Measurements from ENCODE around the gene VSIR.
A peak's percentile ranks its signal among the peaks of the same experiment; 100 is the strongest.

Gene VSIR

GRCh38 chr10:71780719-71781118 lies 7.4 kb upstream of the VSIR start:
- no peak for TF ChIP-seq EGR1 (IDR thresholded peaks at IDR 0.05)
- TF ChIP-seq NFIC (IDR thresholded peaks at IDR 0.05): no peak
- no peak for TF ChIP-seq EP300 (IDR thresholded peaks at IDR 0.05; ENCODE audit: borderline replicate concordance)
- TF ChIP-seq ZBTB7A (IDR thresholded peaks at IDR 0.05; ENCODE audit: low read depth): no peak
- TF ChIP-seq CREB1 (IDR thresholded peaks at IDR 0.05; ENCODE audit: low read depth): no peak
- TF ChIP-seq RAD21 (IDR thresholded peaks at IDR 0.05; ENCODE audit: low read depth): peak; percentile 31; the same call in 1 of the 2 replicates
- no peak for TF ChIP-seq CEBPB (IDR thresholded peaks at IDR 0.05)
- no peak for TF ChIP-seq REST (IDR thresholded peaks at IDR 0.05; ENCODE audit: low read depth)

GRCh38 chr10:71780156-71780555 lies 6.8 kb upstream of the VSIR start:
- TF ChIP-seq CREB1 (IDR thresholded peaks at IDR 0.05; ENCODE audit: low read depth) (no peak), NFIC (IDR thresholded peaks at IDR 0.05) (no peak), MAX (IDR thresholded peaks at IDR 0.05) (no peak), ZBTB7A (IDR thresholded peaks at IDR 0.05; ENCODE audit: low read depth) (no peak), USF1 (IDR thresholded peaks at IDR 0.05) (no peak), YY1 (IDR thresholded peaks at IDR 0.05; ENCODE audit: low read depth) (no peak), RAD21 (IDR thresholded peaks at IDR 0.05; ENCODE audit: low read depth) (no peak), EGR1 (IDR thresholded peaks at IDR 0.05) (no peak), TAF1 (IDR thresholded peaks at IDR 0.05; ENCODE audit: low read depth) (no peak), CEBPB (IDR thresholded peaks at IDR 0.05) (no peak), REST (IDR thresholded peaks at IDR 0.05; ENCODE audit: low read depth) (no peak)

GRCh38 chr10:71779641-71780040 lies 6.3 kb upstream of the VSIR start:
- no peak for TF ChIP-seq REST (IDR thresholded peaks at IDR 0.05; ENCODE audit: low read depth)
- TF ChIP-seq USF1 (IDR thresholded peaks at IDR 0.05): no peak
- no peak for TF ChIP-seq FOXM1 (IDR thresholded peaks at IDR 0.05; ENCODE audit: borderline replicate concordance, low read depth)

- no peak for TF ChIP-seq TCF12 (IDR thresholded peaks at IDR 0.05; ENCODE audit: low read depth)
- TF ChIP-seq YY1 (IDR thresholded peaks at IDR 0.05; ENCODE audit: low read depth): no peak
- no peak for TF ChIP-seq TEAD4 (IDR thresholded peaks at IDR 0.05)
- TF ChIP-seq EP300 (IDR thresholded peaks at IDR 0.05; ENCODE audit: borderline replicate concordance): no peak
- no peak for TF ChIP-seq USF1 (IDR thresholded peaks at IDR 0.05)
- TF ChIP-seq CREB1 (IDR thresholded peaks at IDR 0.05; ENCODE audit: low read depth): no peak
- TF ChIP-seq FOXM1 (IDR thresholded peaks at IDR 0.05; ENCODE audit: borderline replicate concordance, low read depth): no peak
- no peak for TF ChIP-seq ZBTB7A (IDR thresholded peaks at IDR 0.05; ENCODE audit: low read depth)
- TF ChIP-seq CEBPB (IDR thresholded peaks at IDR 0.05): no peak
- TF ChIP-seq EGR1 (IDR thresholded peaks at IDR 0.05): no peak
- TF ChIP-seq RAD21 (IDR thresholded peaks at IDR 0.05; ENCODE audit: low read depth): no peak
Observed at GRCh38 chr10:71778071-71778825, 4.9 kb upstream of the VSIR start.

Measured in Ishikawa (cell line).